NOMO-1 treated with DMSO at 0.1 percent for 48 hours (cell line): ENCODE data around the gene GP1BB.

ENCODE experiments used
- DNase-seq: peaks from one replicate; lab custom pipeline; 2025; ENCODE audit not compliant: unreplicated experiment; lab: John Stamatoyannopoulos, UW

GP1BB gene

GRCh38 chr22:19713650-19714311 is 9.6 kb upstream of the GP1BB start:
- DNase-seq, result no peak

- DNase-seq, result no peak
Measured at GRCh38 chr22:19714312-19715187, 8.8 kb upstream of the GP1BB start, which contains the start of gene SEPTIN5. Gene SEPTIN5, plus strand, starts transcription at chr22:19714503. Its CDS starts 86 bp downstream, at chr22:19714589.

- DNase-seq, result no peak
Measured at GRCh38 chr22:19715188-19715930, 8.0 kb upstream of the GP1BB start.

- DNase-seq, result no peak
Measured at GRCh38 chr22:19716041-19716828, 7.1 kb upstream of the GP1BB start.

- DNase-seq, result no peak
Measured at GRCh38 chr22:19716829-19717105, 6.6 kb upstream of the GP1BB start.

GRCh38 chr22:19717181-19717580 is 6.2 kb upstream of the GP1BB start:
- no peak for DNase-seq

GRCh38 chr22:19717691-19718455 is 5.5 kb upstream of the GP1BB start:
- peak; percentile 61 for DNase-seq

GRCh38 chr22:19718456-19719049 is 4.8 kb upstream of the GP1BB start:
- DNase-seq, result no peak

GRCh38 chr22:19719050-19719482 is 4.3 kb upstream of the GP1BB start:
- DNase-seq, result no peak

GRCh38 chr22:19719488-19720021 is 3.8 kb upstream of the GP1BB start:
- DNase-seq, result no peak

GRCh38 chr22:19720150-19720827 is 3.0 kb upstream of the GP1BB start:
- DNase-seq, result no peak

- no peak for DNase-seq
Measured at GRCh38 chr22:19720999-19721329, 2.4 kb upstream of the GP1BB start.

- DNase-seq, result no peak
Measured at GRCh38 chr22:19721330-19722177, 1.8 kb upstream of the GP1BB start.

GRCh38 chr22:19722178-19722981 is 959 bp upstream of the GP1BB start:
- DNase-seq, result no peak

- DNase-seq, result no peak
Measured at GRCh38 chr22:19722982-19723231, 432 bp upstream of the GP1BB start.

GRCh38 chr22:19723983-19724827 is 866 bp downstream of the GP1BB start:
- DNase-seq, result peak; percentile 26
